Thyroid gland (tissue), 4 donors: ENCODE results near the gene NLRC5. TPM values are rescaled to one million over a fixed set of nuclear protein-coding genes. Genes with fewer than 3 reads are reported as not detected.

Source experiments
- DNase-seq, 2 donors: peaks; one replicate each; pipeline ENCODE4 v3.0.0-alpha.2; 2019
- H3K27ac ChIP-seq, 3 donors: fragments of 200-600 bp; sonication (generic); 1 replicate in 2 of 3; 2 replicates in 1 of 3; pipeline ENCODE4 v1.5.1; 2016 to 2019; ENCODE audit warnings: mild to moderate bottlenecking in 1 of 3, moderate library complexity in 1 of 3
- H3K27me3 ChIP-seq: fragments of 200-600 bp; sonication (generic); one replicate; pipeline ENCODE4 v1.5.1; 2019
- H3K36me3 ChIP-seq, 2 donors: fragments of 200-600 bp; sonication (generic); one replicate each; pipeline ENCODE4 v1.5.1; 2016 to 2019
- H3K4me1 ChIP-seq, 2 donors: fragments of 200-600 bp; sonication (generic); one replicate each; pipeline ENCODE4 v1.5.1; 2017 to 2019
- H3K4me3 ChIP-seq, 3 donors: fragments of 200-600 bp; sonication (generic); replicated peaks in 1 of 3; 1 replicate in 2 of 3; 2 replicates in 1 of 3; pipeline ENCODE4 v1.5.1; 2016; ENCODE audit warnings: mild to moderate bottlenecking in 1 of 3
- H3K9me3 ChIP-seq: fragments of 200-600 bp; sonication (generic); one replicate; pipeline ENCODE4 v1.5.1; 2017
- POLR2A ChIP-seq, 2 donors: fragments of 450-650 bp; IDR thresholded peaks; one replicate each; pipeline ENCODE4 v1.6.1; 2017; ENCODE audit warnings: antibody characterized with exemption in 2 of 2, mild to moderate bottlenecking in 2 of 2, moderate library complexity in 1 of 2
- WGBS, 2 donors: methylation state at CpG; one replicate each; pipeline ENCODE4 v1.1.5; 2017; 5-methylcytosine and 5-hydroxymethylcytosine counted together
- intact Hi-C: fragments of 100-400 bp; cut with DNase I; formaldehyde crosslinking; loops from one replicate; pipeline ENCODE4 v1.15.1; 2023
- total RNA-seq, 4 donors: library from RNA; depleted of rRNA; stranded (reverse); fragments of >200 nt; gene quantifications; one replicate each; pipeline ENCODE4 v1.2.3, GENCODE V29; 2016
- TF ChIP-seq, protein P1 (sequence below), 6 experiments: fragments of 200-600 bp in 3 of 6; fragments of 450-650 bp in 3 of 6; sonication (generic) in 3 of 6; IDR thresholded peaks; one replicate each; pipeline ENCODE4 v1.5.1; 2016 to 2019; ENCODE audit warnings: antibody characterized with exemption in 6 of 6, mild to moderate bottlenecking in 2 of 6, inconsistent platforms in 1 of 6, moderate library complexity in 1 of 6

Gene NLRC5
- total RNA-seq, 4 donors from 2014 or later: 14.1 to 33.5 (median 20.5) TPM

- WGBS, 2 donors: 92 to 99% methylated on average over 6 of the region's 6 CpGs
- TF ChIP-seq POLR2A (IDR thresholded peaks at IDR 0.05): no peak
- TF ChIP-seq, protein P1, sequence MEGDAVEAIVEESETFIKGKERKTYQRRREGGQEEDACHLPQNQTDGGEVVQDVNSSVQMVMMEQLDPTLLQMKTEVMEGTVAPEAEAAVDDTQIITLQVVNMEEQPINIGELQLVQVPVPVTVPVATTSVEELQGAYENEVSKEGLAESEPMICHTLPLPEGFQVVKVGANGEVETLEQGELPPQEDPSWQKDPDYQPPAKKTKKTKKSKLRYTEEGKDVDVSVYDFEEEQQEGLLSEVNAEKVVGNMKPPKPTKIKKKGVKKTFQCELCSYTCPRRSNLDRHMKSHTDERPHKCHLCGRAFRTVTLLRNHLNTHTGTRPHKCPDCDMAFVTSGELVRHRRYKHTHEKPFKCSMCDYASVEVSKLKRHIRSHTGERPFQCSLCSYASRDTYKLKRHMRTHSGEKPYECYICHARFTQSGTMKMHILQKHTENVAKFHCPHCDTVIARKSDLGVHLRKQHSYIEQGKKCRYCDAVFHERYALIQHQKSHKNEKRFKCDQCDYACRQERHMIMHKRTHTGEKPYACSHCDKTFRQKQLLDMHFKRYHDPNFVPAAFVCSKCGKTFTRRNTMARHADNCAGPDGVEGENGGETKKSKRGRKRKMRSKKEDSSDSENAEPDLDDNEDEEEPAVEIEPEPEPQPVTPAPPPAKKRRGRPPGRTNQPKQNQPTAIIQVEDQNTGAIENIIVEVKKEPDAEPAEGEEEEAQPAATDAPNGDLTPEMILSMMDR (IDR thresholded peaks at IDR 0.05): no peak
- no peaks in the 10 kb centered on the region for H3K36me3 ChIP-seq
- H3K27me3 ChIP-seq: no peaks in the 10 kb centered on the region
- no peaks in the 10 kb centered on the region for H3K4me1 ChIP-seq
- no peaks in the 10 kb centered on the region for H3K9me3 ChIP-seq
- no peak overlapping the region for H3K27ac ChIP-seq
- H3K4me3 ChIP-seq: no peak overlapping the region
- DNase-seq: no peak
- intact Hi-C loops: no loop called here
Measured at GRCh38 chr16:57130950-57131321, 141.6 kb downstream of the NLRC5 start.

GRCh38 chr16:57131351-57131970 is 142.1 kb downstream of the NLRC5 start:
- no peaks in the 10 kb centered on the region for H3K27me3 ChIP-seq
- no peak for TF ChIP-seq POLR2A (IDR thresholded peaks at IDR 0.05)
- TF ChIP-seq, protein P1 (IDR thresholded peaks at IDR 0.05): no peak
- no peaks in the 10 kb centered on the region for H3K36me3 ChIP-seq
- H3K4me1 ChIP-seq: no peaks in the 10 kb centered on the region
- intact Hi-C loops: no loop called here
- WGBS, 2 donors: 91 to 92% methylated on average over 17 of the region's 17 CpGs
- DNase-seq: no peak
- no peak overlapping the region for H3K4me3 ChIP-seq
- H3K9me3 ChIP-seq: no peaks in the 10 kb centered on the region
- H3K27ac ChIP-seq: no peak overlapping the region

DNA sequence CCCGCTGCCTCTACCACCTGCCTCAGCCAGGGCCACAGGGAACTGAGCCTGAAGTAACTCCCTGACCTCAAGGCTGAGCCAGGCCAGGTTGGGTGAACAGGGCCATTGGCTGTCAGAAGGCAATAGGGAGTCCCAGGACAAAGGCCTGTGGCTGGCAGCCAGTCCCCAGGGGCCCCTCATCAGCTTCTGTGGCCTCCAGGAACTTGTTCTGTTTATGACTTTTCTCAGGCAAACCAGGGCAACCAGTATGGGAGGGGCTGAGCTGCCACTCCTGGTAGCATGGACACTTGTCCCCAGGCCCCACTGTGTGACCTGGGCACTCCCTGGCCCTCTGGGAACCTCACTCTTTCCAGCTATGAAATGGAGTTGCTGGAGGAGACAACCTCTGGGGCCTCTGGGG is 143.1 kb downstream of the NLRC5 start:
- intact Hi-C loops: no loop called here
- TF ChIP-seq POLR2A (IDR thresholded peaks at IDR 0.05): no peak
- TF ChIP-seq, protein P1 (IDR thresholded peaks at IDR 0.05): no peak
- H3K4me3 ChIP-seq: no peak overlapping the region
- H3K27me3 ChIP-seq: no peaks in the 10 kb centered on the region
- no peaks in the 10 kb centered on the region for H3K9me3 ChIP-seq
- no peaks in the 10 kb centered on the region for H3K4me1 ChIP-seq
- no peak for DNase-seq
- H3K36me3 ChIP-seq: no peaks in the 10 kb centered on the region
- no peak overlapping the region for H3K27ac ChIP-seq
- WGBS, 2 donors: 100% methylated on average over 1 of the region's 1 CpG

DNA sequence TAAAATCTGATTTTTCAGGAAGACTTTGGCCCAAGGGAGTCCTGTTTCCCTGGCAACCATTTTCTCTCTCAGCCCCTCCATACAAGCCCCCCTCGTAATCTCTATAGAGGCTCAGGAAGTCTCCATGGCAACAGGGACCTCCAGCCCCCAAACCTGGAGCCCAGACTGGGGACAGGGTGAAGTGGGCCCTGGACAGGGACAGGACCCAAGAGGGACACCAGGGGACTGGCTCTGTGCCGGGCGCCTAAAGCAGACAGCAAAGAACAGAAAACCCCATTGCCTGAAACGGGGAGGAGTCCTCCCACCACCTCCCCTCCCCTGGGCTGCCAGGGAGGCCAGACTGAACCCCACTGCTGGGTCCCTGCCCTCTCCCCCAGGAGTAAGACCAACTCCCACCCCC is 143.7 kb downstream of the NLRC5 start:
- TF ChIP-seq, protein P1 (IDR thresholded peaks at IDR 0.05): no peak
- TF ChIP-seq POLR2A (IDR thresholded peaks at IDR 0.05): no peak
- H3K9me3 ChIP-seq: no peaks in the 10 kb centered on the region
- no peaks in the 10 kb centered on the region for H3K27me3 ChIP-seq
- H3K36me3 ChIP-seq: no peaks in the 10 kb centered on the region
- no peak for DNase-seq
- 44 to 96% methylated on average over 2 to 3 of the region's 4 CpGs for WGBS, 2 donors
- intact Hi-C loops: no loop called here
- no peak overlapping the region for H3K4me3 ChIP-seq
- no peak overlapping the region for H3K27ac ChIP-seq
- H3K4me1 ChIP-seq: no peaks in the 10 kb centered on the region

Other genes starting within 250 kb of the NLRC5 start
- not detected for gene SLC12A3, start 124.3 kb upstream of the NLRC5 start, total RNA-seq
- gene HERPUD1, start 57.4 kb upstream of the NLRC5 start, total RNA-seq: 100 to 1,000 TPM; 212 to 659 (median 321) TPM
- gene CETP, start 27.6 kb upstream of the NLRC5 start, total RNA-seq: 1 to 10 TPM in 3 of 4 donors, under 1 TPM in 1; 0.40 to 4.0 (median 1.7) TPM
- 10 to 100 TPM; 26.6 to 33.3 (median 29.2) TPM for gene CPNE2, start 103.0 kb downstream of the NLRC5 start, total RNA-seq
- gene PSME3IP1, start 196.5 kb downstream of the NLRC5 start, total RNA-seq: 10 to 100 TPM; 64.7 to 96.3 (median 78.9) TPM
- gene RSPRY1, start 196.8 kb downstream of the NLRC5 start, total RNA-seq: 10 to 100 TPM; 42.6 to 59.2 (median 53.9) TPM